Neural cell (in vitro differentiated cells): ENCODE measurements around the gene WFDC1. TPM values are rescaled to one million over a fixed set of nuclear protein-coding genes. Genes with fewer than 3 reads are reported as not detected.

ENCODE experiments used
- H2AFZ ChIP-seq: fragments of 200-600, 300-800 bp; sonication (generic), shearing (Covaris generic); 2 replicates; pipeline ENCODE4 v1.6.0; 2014; ENCODE audit warnings: low read depth, mild to moderate bottlenecking, antibody characterized with exemption, low read length, moderate library complexity
- H3F3A ChIP-seq: fragments of 200-600 bp; shearing (Covaris generic); 2 replicates; pipeline ENCODE4 v1.6.1; 2016; ENCODE audit warnings: mild to moderate bottlenecking, moderate library complexity, mixed read lengths, antibody characterized with exemption, low read length; ENCODE audit not compliant: insufficient read depth, poor library complexity, severe bottlenecking
- H3K27ac ChIP-seq: fragments of 200-600, 300-800 bp; sonication (generic), shearing (Covaris generic); 2 replicates; pipeline ENCODE4 v1.5.1; 2014; ENCODE audit warnings: mild to moderate bottlenecking, low read length, moderate library complexity
- H3K27me3 ChIP-seq: fragments of 300-800, 200-600 bp; sonication (generic), shearing (Covaris generic); 2 replicates; pipeline ENCODE4 v1.6.0; 2014; ENCODE audit warnings: mild to moderate bottlenecking, low read depth, low read length, moderate library complexity; ENCODE audit not compliant: insufficient read depth
- H3K36me3 ChIP-seq: fragments of 300-800, 200-600 bp; sonication (generic), shearing (Covaris generic); 2 replicates; pipeline ENCODE4 v1.5.1; 2014; ENCODE audit warnings: mild to moderate bottlenecking, antibody characterized with exemption, low read length, moderate library complexity; ENCODE audit not compliant: insufficient read depth
- H3K4me2 ChIP-seq: fragments of 300-800, 200-600 bp; sonication (generic), shearing (Covaris generic); 2 replicates; pipeline ENCODE4 v1.6.0; 2014; ENCODE audit warnings: mild to moderate bottlenecking, low read length
- H3K4me3 ChIP-seq: fragments of 300-800, 200-600 bp; sonication (generic), shearing (Covaris generic); 2 replicates; pipeline ENCODE4 v1.5.1; 2014; ENCODE audit warnings: mild to moderate bottlenecking, low read length, moderate library complexity
- H3K79me2 ChIP-seq: fragments of 200-600 bp; shearing (Covaris generic); replicated peaks from 2 replicates; pipeline ENCODE4 v1.6.0; 2014; ENCODE audit warnings: mild to moderate bottlenecking, low read length, moderate library complexity; ENCODE audit not compliant: insufficient read depth
- H3K9ac ChIP-seq: fragments of 300-800, 200-600 bp; sonication (generic), shearing (Covaris generic); 2 replicates; pipeline ENCODE4 v1.6.1; 2016; ENCODE audit warnings: mild to moderate bottlenecking, low read length, mixed read lengths
- H3K9me2 ChIP-seq: fragments of 200-600 bp; shearing (Covaris generic); 2 replicates; pipeline ENCODE4 v1.6.1; 2016; ENCODE audit warnings: mild to moderate bottlenecking, low read length, mixed read lengths; ENCODE audit not compliant: insufficient read depth
- H3K9me3 ChIP-seq: fragments of 200-600, 300-800 bp; sonication (generic), shearing (Covaris generic); 2 replicates; pipeline ENCODE4 v1.6.1; 2016; ENCODE audit warnings: mild to moderate bottlenecking, mixed run types, low read length, moderate library complexity, mixed read lengths
- H4K20me1 ChIP-seq: fragments of 200-600 bp; shearing (Covaris generic); 2 replicates; pipeline ENCODE4 v1.6.1; 2016; ENCODE audit warnings: mild to moderate bottlenecking, mixed run types; ENCODE audit not compliant: insufficient read depth
- EP300 ChIP-seq: fragments of 450-650 bp; conservative IDR thresholded peaks from 2 replicates; pipeline ENCODE4 v1.6.1; 2014; ENCODE audit warnings: antibody characterized with exemption, mild to moderate bottlenecking, moderate library complexity; ENCODE audit not compliant: poor library complexity, severe bottlenecking
- EZH2 ChIP-seq: fragments of 200-600, 300-800 bp; shearing (Covaris generic), sonication (generic); IDR thresholded peaks from 2 replicates; pipeline ENCODE4 v1.6.1; 2014; ENCODE audit warnings: antibody characterized with exemption, low read length, borderline replicate concordance, mild to moderate bottlenecking; ENCODE audit not compliant: insufficient read depth, poor library complexity, severe bottlenecking
- MXI1 ChIP-seq: fragments of 450-650 bp; conservative IDR thresholded peaks from 2 replicates; pipeline ENCODE4 v1.6.1; 2014; ENCODE audit warnings: antibody characterized with exemption, mild to moderate bottlenecking; ENCODE audit not compliant: poor library complexity, severe bottlenecking
- POLR2AphosphoS5 ChIP-seq: IDR thresholded peaks from 2 replicates; pipeline ENCODE4 v1.6.1; 2012
- RAD21 ChIP-seq: fragments of 450-650 bp; conservative IDR thresholded peaks from 2 replicates; pipeline ENCODE4 v1.6.1; 2014; ENCODE audit warnings: antibody characterized with exemption, mild to moderate bottlenecking, moderate library complexity
- SMC3 ChIP-seq: fragments of 450-650 bp; conservative IDR thresholded peaks from 2 replicates; pipeline ENCODE4 v1.6.1; 2014; ENCODE audit warnings: antibody characterized with exemption, mild to moderate bottlenecking, moderate library complexity; ENCODE audit not compliant: poor library complexity
- TAF1 ChIP-seq: IDR thresholded peaks from 2 replicates; pipeline ENCODE4 v1.6.1; 2012; ENCODE audit warnings: low read depth
- polyA plus RNA-seq: library from polyadenylated mRNA; depleted of rRNA; stranded (reverse); fragments of >200 nt; gene quantifications from 2 replicates; pipeline ENCODE4 v1.2.3, GENCODE V29; 2014
- TF ChIP-seq, protein P1 (sequence below): IDR thresholded peaks from 2 replicates; pipeline ENCODE4 v1.6.1; 2012; ENCODE audit warnings: borderline replicate concordance
- TF ChIP-seq, protein P2 (sequence below): fragments of 450-650 bp; IDR thresholded peaks from 2 replicates; pipeline ENCODE4 v1.5.1; 2014; ENCODE audit warnings: antibody characterized with exemption, mild to moderate bottlenecking, moderate library complexity; ENCODE audit not compliant: poor library complexity, severe bottlenecking

Gene WFDC1
- polyA plus RNA-seq, 1 donor from 2014 or later: not detected

DNA sequence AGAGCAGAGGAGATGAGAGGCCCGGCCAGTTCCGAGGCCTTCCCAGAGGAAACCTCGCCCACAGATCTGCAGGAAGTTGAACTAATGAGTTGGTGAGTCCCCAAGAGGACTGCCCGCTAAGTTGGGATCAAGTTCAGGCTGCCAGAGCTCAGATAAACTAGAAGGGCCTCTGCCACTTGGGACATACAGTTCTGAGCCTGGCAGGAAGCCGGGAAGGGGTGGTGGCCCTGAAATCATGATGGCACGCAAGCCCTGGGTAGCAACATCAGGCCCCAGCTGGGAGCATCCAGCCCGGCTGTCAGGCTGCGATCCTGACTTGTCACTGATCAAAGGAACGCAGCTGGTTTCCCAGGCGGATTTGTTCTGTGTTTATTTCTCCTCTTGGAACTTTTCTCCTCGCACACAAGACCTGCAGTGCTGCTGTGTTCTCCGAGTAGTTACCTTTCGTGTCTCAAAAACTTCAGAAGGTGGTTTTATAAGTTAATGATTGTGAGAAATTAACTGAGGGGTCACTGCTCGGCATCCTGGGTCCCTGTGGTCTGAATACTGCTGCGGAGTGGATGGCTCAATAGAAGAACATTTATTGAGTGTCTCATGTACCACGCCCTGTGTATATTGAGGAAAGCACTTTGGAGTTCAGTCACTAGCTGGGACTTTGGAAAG is 8.0 kb upstream of the WFDC1 start:
- Histone ChIP-seq H2AFZ (no peak overlapping the region), H3K4me3 (no peak overlapping the region), H4K20me1 (no peaks in the 10 kb centered on the region), H3K9ac (no peak overlapping the region), H3K4me2 (no peak overlapping the region), H3K9me3 (no peaks in the 10 kb centered on the region), H3F3A (no peaks in the 10 kb centered on the region), H3K9me2 (no peaks in the 10 kb centered on the region), H3K79me2 (no peaks in the 10 kb centered on the region), H3K27me3 (no peaks in the 10 kb centered on the region), H3K27ac (no peak overlapping the region), H3K36me3 (no peaks in the 10 kb centered on the region)
- TF ChIP-seq, protein P1, sequence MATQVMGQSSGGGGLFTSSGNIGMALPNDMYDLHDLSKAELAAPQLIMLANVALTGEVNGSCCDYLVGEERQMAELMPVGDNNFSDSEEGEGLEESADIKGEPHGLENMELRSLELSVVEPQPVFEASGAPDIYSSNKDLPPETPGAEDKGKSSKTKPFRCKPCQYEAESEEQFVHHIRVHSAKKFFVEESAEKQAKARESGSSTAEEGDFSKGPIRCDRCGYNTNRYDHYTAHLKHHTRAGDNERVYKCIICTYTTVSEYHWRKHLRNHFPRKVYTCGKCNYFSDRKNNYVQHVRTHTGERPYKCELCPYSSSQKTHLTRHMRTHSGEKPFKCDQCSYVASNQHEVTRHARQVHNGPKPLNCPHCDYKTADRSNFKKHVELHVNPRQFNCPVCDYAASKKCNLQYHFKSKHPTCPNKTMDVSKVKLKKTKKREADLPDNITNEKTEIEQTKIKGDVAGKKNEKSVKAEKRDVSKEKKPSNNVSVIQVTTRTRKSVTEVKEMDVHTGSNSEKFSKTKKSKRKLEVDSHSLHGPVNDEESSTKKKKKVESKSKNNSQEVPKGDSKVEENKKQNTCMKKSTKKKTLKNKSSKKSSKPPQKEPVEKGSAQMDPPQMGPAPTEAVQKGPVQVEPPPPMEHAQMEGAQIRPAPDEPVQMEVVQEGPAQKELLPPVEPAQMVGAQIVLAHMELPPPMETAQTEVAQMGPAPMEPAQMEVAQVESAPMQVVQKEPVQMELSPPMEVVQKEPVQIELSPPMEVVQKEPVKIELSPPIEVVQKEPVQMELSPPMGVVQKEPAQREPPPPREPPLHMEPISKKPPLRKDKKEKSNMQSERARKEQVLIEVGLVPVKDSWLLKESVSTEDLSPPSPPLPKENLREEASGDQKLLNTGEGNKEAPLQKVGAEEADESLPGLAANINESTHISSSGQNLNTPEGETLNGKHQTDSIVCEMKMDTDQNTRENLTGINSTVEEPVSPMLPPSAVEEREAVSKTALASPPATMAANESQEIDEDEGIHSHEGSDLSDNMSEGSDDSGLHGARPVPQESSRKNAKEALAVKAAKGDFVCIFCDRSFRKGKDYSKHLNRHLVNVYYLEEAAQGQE: no peak
- TF ChIP-seq, protein P2, sequence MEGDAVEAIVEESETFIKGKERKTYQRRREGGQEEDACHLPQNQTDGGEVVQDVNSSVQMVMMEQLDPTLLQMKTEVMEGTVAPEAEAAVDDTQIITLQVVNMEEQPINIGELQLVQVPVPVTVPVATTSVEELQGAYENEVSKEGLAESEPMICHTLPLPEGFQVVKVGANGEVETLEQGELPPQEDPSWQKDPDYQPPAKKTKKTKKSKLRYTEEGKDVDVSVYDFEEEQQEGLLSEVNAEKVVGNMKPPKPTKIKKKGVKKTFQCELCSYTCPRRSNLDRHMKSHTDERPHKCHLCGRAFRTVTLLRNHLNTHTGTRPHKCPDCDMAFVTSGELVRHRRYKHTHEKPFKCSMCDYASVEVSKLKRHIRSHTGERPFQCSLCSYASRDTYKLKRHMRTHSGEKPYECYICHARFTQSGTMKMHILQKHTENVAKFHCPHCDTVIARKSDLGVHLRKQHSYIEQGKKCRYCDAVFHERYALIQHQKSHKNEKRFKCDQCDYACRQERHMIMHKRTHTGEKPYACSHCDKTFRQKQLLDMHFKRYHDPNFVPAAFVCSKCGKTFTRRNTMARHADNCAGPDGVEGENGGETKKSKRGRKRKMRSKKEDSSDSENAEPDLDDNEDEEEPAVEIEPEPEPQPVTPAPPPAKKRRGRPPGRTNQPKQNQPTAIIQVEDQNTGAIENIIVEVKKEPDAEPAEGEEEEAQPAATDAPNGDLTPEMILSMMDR: no peak
- no peak for TF ChIP-seq POLR2AphosphoS5
- no peak for TF ChIP-seq EP300
- TF ChIP-seq SMC3: no peak
- no peak for TF ChIP-seq RAD21
- TF ChIP-seq MXI1: no peak
- TF ChIP-seq EZH2: no peak
- TF ChIP-seq TAF1: no peak

DNA sequence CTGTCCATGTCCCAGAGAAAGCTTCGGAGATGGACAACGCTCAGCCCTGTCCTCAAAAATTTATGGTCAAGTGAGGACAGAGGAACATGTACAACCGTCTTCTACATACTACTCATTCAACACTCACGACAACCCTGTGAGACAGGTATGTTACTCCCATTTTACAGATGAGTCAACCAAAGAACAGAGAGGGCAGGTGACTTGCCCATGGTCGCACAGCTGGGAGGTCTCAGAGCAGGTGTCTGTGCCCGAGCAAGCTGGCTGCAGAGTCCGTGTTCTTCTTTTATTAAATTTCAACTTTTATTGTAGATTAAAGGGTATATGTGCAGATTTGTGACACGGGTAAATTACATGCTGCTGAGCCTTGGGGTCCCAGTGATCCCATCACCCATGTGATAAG is 5.8 kb upstream of the WFDC1 start:
- H3K4me2 ChIP-seq: no peak overlapping the region
- H3K27me3 ChIP-seq: no peaks in the 10 kb centered on the region
- no peaks in the 10 kb centered on the region for H3K79me2 ChIP-seq
- no peaks in the 10 kb centered on the region for H3K9me2 ChIP-seq
- H3K27ac ChIP-seq: no peak overlapping the region
- H3K9me3 ChIP-seq: no peaks in the 10 kb centered on the region
- no peaks in the 10 kb centered on the region for H4K20me1 ChIP-seq
- no peak overlapping the region for H3K4me3 ChIP-seq
- TF ChIP-seq, protein P1: no peak
- TF ChIP-seq EZH2 (no peak), EP300 (no peak), POLR2AphosphoS5 (no peak), RAD21 (no peak), SMC3 (no peak), MXI1 (no peak), TAF1 (no peak)
- TF ChIP-seq, protein P2: no peak
- no peak overlapping the region for H2AFZ ChIP-seq
- no peaks in the 10 kb centered on the region for H3F3A ChIP-seq
- H3K9ac ChIP-seq: no peak overlapping the region
- no peaks in the 10 kb centered on the region for H3K36me3 ChIP-seq
